Pancreas (tissue), 10 donors: ENCODE results near the gene SETBP1. TPM values are rescaled to one million over a fixed set of nuclear protein-coding genes. Genes with fewer than 3 reads are reported as not detected.

ENCODE experiments used
- ATAC-seq, 4 donors: fragments of 200-7000 bp; cut with Tn5 transposase; one replicate each; pipeline versions ENCODE4 v1.8.0 to v1.9.1; 2020; ENCODE audit warnings: mild to moderate bottlenecking in 4 of 4, moderate library complexity in 4 of 4
- DNase-seq, 6 donors: peaks; one replicate each; pipeline ENCODE4 v3.0.0-alpha.2; 2020
- FAIRE-seq: peaks from 2 replicates; lab custom pipeline; 2012; peaks lifted over from hg19 to GRCh38; lab: Jason Lieb, UNC
- H3K27ac ChIP-seq, 4 donors: fragments of 200-600 bp; sonication (generic); 1 replicate in 3 of 4; 2 replicates in 1 of 4; pipeline versions ENCODE4 v1.5.0 to v1.8.0; 2020
- H3K27me3 ChIP-seq, 4 donors: fragments of 200-600 bp; one replicate each; pipeline ENCODE4 v1.8.0; 2021
- H3K36me3 ChIP-seq, 3 donors: fragments of 200-600 bp; sonication (generic) in 1 of 3; one replicate each; pipeline versions ENCODE4 v1.5.0 to v1.8.0; 2020 to 2021
- H3K4me1 ChIP-seq, 3 donors: fragments of 200-600 bp; one replicate each; pipeline ENCODE4 v1.8.0; 2021
- H3K4me3 ChIP-seq, 4 donors: fragments of 200-600 bp; sonication (generic) in 2 of 4; one replicate each; pipeline versions ENCODE4 v1.5.0 to v1.8.0; 2020 to 2021
- H3K9me3 ChIP-seq, 4 donors: fragments of 200-600 bp; one replicate each; pipeline ENCODE4 v1.8.0; 2021
- CTCF ChIP-seq, 4 donors: fragments of 200-600 bp; sonication (generic) in 3 of 4; IDR thresholded peaks; one replicate each; pipeline versions ENCODE4 v1.5.0 to v1.8.0; 2021; ENCODE audit warnings: antibody characterized with exemption in 4 of 4
- WGBS, 2 donors: extraction: QIAGEN DNeasy Blood & Tissue Kit; methylation state at CpG; one replicate each; pipeline ENCODE4 v1.1.7; 2013; 5-methylcytosine and 5-hydroxymethylcytosine counted together
- intact Hi-C, 3 donors: fragments of 100-400 bp; cut with DNase I; formaldehyde crosslinking; loops; one replicate each; pipeline versions ENCODE4 v1.11.1 to v1.14.2; 2022
- polyA plus RNA-seq, 2 donors: library from polyadenylated mRNA; stranded (reverse); fragments of 200-250 nt; gene quantifications; one replicate each; pipeline ENCODE4 v1.2.3, GENCODE V29; 2013
- total RNA-seq, 6 donors: library from RNA; stranded (reverse); fragmentation: NEBNext Ultra II Directional in 4 of 6; extraction: Animal tissue kit (Norgen Biotek cat#: 25700) in 4 of 6; gene quantifications; one replicate each; pipeline versions ENCODE4 v1.2.1 to v1.2.4, GENCODE V29; 2021 to 2023
- donor health status: healthy with polysubstance abuse.
- donor health status: DM: no; HTN: no; CAD: no; lungs with moderate emphysema.
- donor health status: DM: no; HTN: no; CAD: no.
- donor health status: control.
- donor health status: control.
- donor health status: Bipolar disorder and iron deficiency.
- donor health status: DM: yes; HTN: yes; CAD: no.
- donor health status: DM: no; HTN: no; CAD: no.
- donor health status: DM: no; HTN: no; CAD: no.
- donor health status: DM: yes; HTN: yes; CAD: no.

The SETBP1 gene
- total and polyA plus RNA-seq, 8 donors = 3.9 to 24.0 (median 18.1) TPM

- FAIRE-seq = no peak
- intact Hi-C loops = loop anchor here in 1 of 3 donors (10.0 kb wide), 1 partner anchor 47 kb away; the partner anchor contains the start of gene SETBP1
These were observed 51.5 kb downstream of the SETBP1 start for GRCh38 chr18:44732238-44732563.

GRCh38 chr18:44732599-44732998 is 51.9 kb downstream of the SETBP1 start:
- ATAC-seq (peak; percentile 80 to 89 (median 83)), FAIRE-seq (no peak), DNase-seq (peak in 3 of 6 donors; percentile 40 to 63 (median 46))
- Histone ChIP-seq H3K27me3 (no peaks in the 10 kb centered on the region), H3K36me3 (no peaks in the 10 kb centered on the region), H3K27ac (peak overlapping the region in 2 of 4 donors; percentile 34 to 51), H3K4me3 (no peak overlapping the region), H3K4me1 (peaks cover 6 to 30% (median 16%) of the 10 kb centered on the region in 3 donors), H3K9me3 (no peaks in the 10 kb centered on the region)
- TF ChIP-seq CTCF (IDR thresholded peaks at IDR 0.05) = no peak
- WGBS, 2 donors = 27% methylated on average over 5 of the region's 5 CpGs
- intact Hi-C loops = loop anchor here in 1 of 3 donors (10.0 kb wide), 1 partner anchor 48 kb away; the partner anchor contains the start of gene SETBP1

More at GRCh38 chr18:44732238-44732563, 51.5 kb downstream of the SETBP1 start:
- 85 to 88% methylated on average over 9 of the region's 9 CpGs for WGBS, 2 donors
- H3K36me3 ChIP-seq = no peaks in the 10 kb centered on the region
- no peak for DNase-seq
- no peak for TF ChIP-seq CTCF (IDR thresholded peaks at IDR 0.05)
- H3K27ac ChIP-seq = peak overlapping the region in 2 of 4 donors; percentile 34 to 51
- H3K27me3 ChIP-seq = no peaks in the 10 kb centered on the region
- peaks cover 6 to 30% (median 16%) of the 10 kb centered on the region in 3 donors for H3K4me1 ChIP-seq
- no peak for ATAC-seq
- H3K9me3 ChIP-seq = no peaks in the 10 kb centered on the region
- H3K4me3 ChIP-seq = no peak overlapping the region

GRCh38 chr18:44733069-44733753 is 52.5 kb downstream of the SETBP1 start:
- no peak for TF ChIP-seq CTCF (IDR thresholded peaks at IDR 0.05)
- no peak overlapping the region for H3K4me3 ChIP-seq
- DNase-seq (no peak), FAIRE-seq (no peak), ATAC-seq (peak in 3 of 4 donors; percentile 41 to 72 (median 66))
- no peaks in the 10 kb centered on the region for H3K9me3 ChIP-seq
- peak overlapping the region in 2 of 4 donors; percentile 34 to 51 for H3K27ac ChIP-seq
- peaks cover 6 to 30% (median 16%) of the 10 kb centered on the region in 3 donors for H3K4me1 ChIP-seq
- WGBS, 2 donors = 61% methylated on average over 8 of the region's 8 CpGs
- intact Hi-C loops = loop anchor here in 1 of 3 donors (10.0 kb wide), 1 partner anchor 48 kb away; the partner anchor contains the start of gene SETBP1
- no peaks in the 10 kb centered on the region for H3K36me3 ChIP-seq
- H3K27me3 ChIP-seq = no peaks in the 10 kb centered on the region

GRCh38 chr18:44733754-44734465 is 53.2 kb downstream of the SETBP1 start:
- H3K27ac ChIP-seq = peak overlapping the region in 2 of 4 donors; percentile 34 to 51
- ATAC-seq (peak in 1 of 4 donors; percentile 5), DNase-seq (no peak), FAIRE-seq (no peak)
- H3K27me3 ChIP-seq = no peaks in the 10 kb centered on the region
- no peak overlapping the region for H3K4me3 ChIP-seq
- no peak for TF ChIP-seq CTCF (IDR thresholded peaks at IDR 0.05)
- 90 to 91% methylated on average over 3 of the region's 3 CpGs for WGBS, 2 donors
- intact Hi-C loops = loop anchor here in 1 of 3 donors (10.0 kb wide), 1 partner anchor 49 kb away; the partner anchor contains the start of gene SETBP1
- no peaks in the 10 kb centered on the region for H3K9me3 ChIP-seq
- H3K4me1 ChIP-seq = peaks cover 6 to 30% (median 16%) of the 10 kb centered on the region in 3 donors
- H3K36me3 ChIP-seq = no peaks in the 10 kb centered on the region
